Endothelial cell of umbilical vein (primary cell): ENCODE measurements around the gene ZNF827. TPM values are rescaled to one million over a fixed set of nuclear protein-coding genes. Genes with fewer than 3 reads are reported as not detected.
A peak's percentile ranks its signal among the peaks of the same experiment; 100 is the strongest.

ENCODE experiments used
- BruUV-seq: library from RNA; stranded (reverse); fragments of 400-500 nt; replicated peaks from 2 replicates; lab custom pipeline; 2021; lab: Mats Ljungman, UMichigan
- CTCF ChIA-PET: fragments of 300-600, 350-600 bp; sonication (Branson Sonifier 250); formaldehyde crosslinking; loops from one replicate; lab custom pipeline; 2021; ENCODE audit warnings: antibody characterized with exemption, inconsistent platforms; lab: Charles Lee
- POLR2A ChIA-PET: fragments of 300-600, 350-600 bp; sonication (Branson Sonifier 250); formaldehyde crosslinking; loops from one replicate; lab custom pipeline; 2021; ENCODE audit warnings: antibody characterized with exemption, inconsistent platforms; lab: Charles Lee
- DNase-seq: peaks from one replicate; pipeline ENCODE4 v3.0.0-alpha.2; 2011; ENCODE audit warnings: low read depth, low spot score
- FAIRE-seq: peaks from 2 replicates; lab custom pipeline; 2011; peaks lifted over from hg19 to GRCh38; lab: Jason Lieb, UNC
- H2AFZ ChIP-seq: 2 replicates; pipeline ENCODE4 v1.6.0; 2012; ENCODE audit warnings: low read depth, low read length, control low read depth, inconsistent platforms
- H3K27ac ChIP-seq: 2 replicates; pipeline ENCODE4 v1.5.1; 2011; ENCODE audit warnings: low read depth, mild to moderate bottlenecking, control low read depth, low read length, moderate library complexity; ENCODE audit not compliant: insufficient read depth
- H3K27me3 ChIP-seq, 2 experiments: 2 replicates each; pipeline versions ENCODE4 v1.6.0 to v1.6.1; 2011; ENCODE audit warnings: low read length in 2 of 2, mixed read lengths in 1 of 2; ENCODE audit not compliant: control insufficient read depth in 2 of 2, insufficient read depth in 2 of 2
- H3K36me3 ChIP-seq, 2 experiments: 2 replicates in 1 of 2; 3 replicates in 1 of 2; pipeline ENCODE4 v1.5.1; 2011; ENCODE audit warnings: low read length in 2 of 2, mild to moderate bottlenecking in 1 of 2, moderate library complexity in 1 of 2; ENCODE audit not compliant: control insufficient read depth in 2 of 2, insufficient read depth in 2 of 2; ENCODE audit errors: extremely low read depth in 1 of 2
- H3K4me1 ChIP-seq: 3 replicates; pipeline ENCODE4 v1.5.1; 2011; ENCODE audit warnings: mild to moderate bottlenecking, low read length; ENCODE audit not compliant: control insufficient read depth, insufficient read depth; ENCODE audit errors: extremely low read depth
- H3K4me2 ChIP-seq: 2 replicates; pipeline ENCODE4 v1.6.1; 2011; ENCODE audit warnings: low read length, control low read depth, mixed read lengths; ENCODE audit not compliant: insufficient read depth
- H3K4me3 ChIP-seq, 3 experiments: fragments of 200-600 bp in 1 of 3; sonication (generic), shearing (Covaris generic) in 1 of 3; replicated peaks in 1 of 3; 2 replicates each; pipeline ENCODE4 v1.5.1; 2011 to 2016; ENCODE audit warnings: control low read depth in 3 of 3, low read length in 3 of 3, mild to moderate bottlenecking in 2 of 3, inconsistent platforms in 1 of 3, low read depth in 1 of 3, moderate library complexity in 1 of 3; ENCODE audit not compliant: insufficient read depth in 1 of 3
- H3K79me2 ChIP-seq: 2 replicates; pipeline ENCODE4 v1.6.0; 2012; ENCODE audit warnings: low read length, inconsistent platforms; ENCODE audit not compliant: control insufficient read depth, insufficient read depth
- H3K9ac ChIP-seq: replicated peaks from 2 replicates; pipeline ENCODE3; 2011; ENCODE audit warnings: low read length, control low read depth; ENCODE audit not compliant: insufficient read depth; ENCODE audit errors: extremely low read depth
- H3K9me1 ChIP-seq: replicated peaks from 3 replicates; pipeline ENCODE4 v1.6.0; 2011; ENCODE audit warnings: mild to moderate bottlenecking, low read length; ENCODE audit not compliant: control insufficient read depth, insufficient read depth; ENCODE audit errors: extremely low read depth
- H3K9me3 ChIP-seq: replicated peaks from 2 replicates; pipeline ENCODE4 v1.5.1; 2012; ENCODE audit warnings: low read length, inconsistent platforms; ENCODE audit not compliant: control insufficient read depth, insufficient read depth
- H4K20me1 ChIP-seq: replicated peaks from 2 replicates; pipeline ENCODE3; 2011; ENCODE audit warnings: mild to moderate bottlenecking, low read length; ENCODE audit not compliant: control insufficient read depth, insufficient read depth; ENCODE audit errors: extremely low read depth
- CTCF ChIP-seq, 2 donors: IDR thresholded peaks; 1 replicate in 1 of 2; 2 replicates in 1 of 2; pipeline ENCODE4 v1.5.1; 2011; ENCODE audit warnings: low read length in 2 of 2, mild to moderate bottlenecking in 2 of 2, moderate library complexity in 2 of 2, control low read depth in 1 of 2, inconsistent platforms in 1 of 2, low read depth in 1 of 2; ENCODE audit not compliant: insufficient read depth in 1 of 2; ENCODE audit errors: extremely low read depth in 1 of 2
- EZH2 ChIP-seq: IDR thresholded peaks from 2 replicates; pipeline ENCODE4 v1.6.1; 2012; ENCODE audit warnings: borderline replicate concordance, low read depth, mild to moderate bottlenecking, moderate library complexity, low read length, inconsistent platforms; ENCODE audit not compliant: severe bottlenecking
- GATA2 ChIP-seq: IDR thresholded peaks from 2 replicates; pipeline ENCODE4 v1.7.0; 2011; ENCODE audit warnings: low read depth, mild to moderate bottlenecking, moderate library complexity, mixed read lengths, low read length; ENCODE audit not compliant: insufficient read length, insufficient read depth
- POLR2AphosphoS5 ChIP-seq: IDR thresholded peaks from 2 replicates; pipeline ENCODE4 v1.6.1; 2012; ENCODE audit warnings: low read depth, mild to moderate bottlenecking, control low read depth, low read length, moderate library complexity; ENCODE audit not compliant: insufficient read depth
- dilution Hi-C: fragments of 300-500 bp; cut with MboI; formaldehyde crosslinking; loops from one replicate; pipeline ENCODE4 v1.15.0; 2019; ENCODE audit warnings: low sequenced_read_pairs; ENCODE audit not compliant: extremely low pct_ligation_motif_present
- intact Hi-C: fragments of 100-400 bp; cut with micrococcal nuclease; formaldehyde crosslinking; loops from one replicate; pipeline ENCODE4 v1.10.0; 2022
- polyA plus RNA-seq, 4 experiments: library from polyadenylated mRNA; depleted of rRNA in 3 of 4; stranded (reverse) in 3 of 4; unstranded in 1 of 4; fragments of >200 nt; gene quantifications; 2 replicates each; pipeline versions ENCODE4 v1.2.1 to v1.2.3, GENCODE V29; 2011 to 2012; ENCODE audit warnings: missing spikeins in 1 of 4
- total RNA-seq: library from RNA; stranded (reverse); gene quantifications from 2 replicates; pipeline ENCODE4 v1.2.3, GENCODE V29; 2021

Gene ZNF827
- total and polyA plus RNA-seq, 2 donors (not counting 3 experiments of a cell fraction or from before 2014, with no cell fraction given) = 16.9 to 23.7 TPM

GRCh38 chr4:145786261-145786660 is 152.4 kb downstream of the ZNF827 start:
- POLR2A ChIA-PET = no interaction called here
- Histone ChIP-seq H3K79me2 (no peaks in the 10 kb centered on the region), H3K27ac (no peak overlapping the region), H3K27me3 (no peaks in the 10 kb centered on the region), H4K20me1 (no peaks in the 10 kb centered on the region), H3K4me1 (peaks cover 25% of the 10 kb centered on the region), H2AFZ (no peak overlapping the region), H3K4me3 (no peak overlapping the region), H3K36me3 (no peaks in the 10 kb centered on the region), H3K9ac (no peak overlapping the region), H3K4me2 (no peak overlapping the region), H3K9me3 (no peaks in the 10 kb centered on the region), H3K9me1 (no peaks in the 10 kb centered on the region)
- DNase-seq (no peak), FAIRE-seq (no peak)
- no peak for TF ChIP-seq GATA2
- no TSS peak for BruUV-seq
- intact Hi-C loops (no loop called here), dilution Hi-C loops (no loop called here)
- CTCF ChIA-PET = no interaction called here

DNA sequence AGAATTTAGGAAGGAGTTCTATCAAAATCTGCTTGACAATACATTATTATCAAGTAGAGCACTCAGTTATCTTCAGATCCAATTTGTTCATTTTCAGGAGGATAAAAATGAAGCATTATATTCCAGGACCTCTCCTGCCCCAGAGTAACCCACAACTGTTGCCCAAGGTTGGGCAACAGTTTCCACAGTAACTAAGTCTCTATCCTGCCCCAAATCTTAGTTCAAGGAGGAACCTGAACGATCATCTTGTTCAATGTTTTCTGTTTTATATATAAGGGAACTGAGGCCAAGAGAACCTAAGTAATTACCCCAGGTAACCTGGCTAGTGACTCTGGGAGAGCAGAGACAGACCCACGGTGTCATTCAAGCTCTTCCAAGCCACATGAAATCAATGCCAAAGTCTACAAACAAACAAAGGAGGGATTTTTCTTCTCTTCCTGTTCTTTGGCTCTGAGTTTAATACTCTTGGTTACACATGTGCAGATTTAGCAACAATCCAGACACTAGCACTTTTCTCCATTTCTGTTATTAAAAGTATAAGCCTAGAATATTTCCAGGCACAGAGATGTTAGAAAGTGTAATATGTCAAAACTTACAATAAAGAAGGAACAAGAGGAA is 153.1 kb downstream of the ZNF827 start:
- H3K4me1 ChIP-seq = peaks cover 27% of the 10 kb centered on the region
- intact Hi-C loops = no loop called here
- no peaks in the 10 kb centered on the region for H3K9me1 ChIP-seq
- H3K9me3 ChIP-seq = no peaks in the 10 kb centered on the region
- dilution Hi-C loops = no loop called here
- FAIRE-seq (peak; percentile 15), DNase-seq (no peak)
- no peak overlapping the region for H3K27ac ChIP-seq
- H3K9ac ChIP-seq = no peak overlapping the region
- ChIA-PET CTCF (no interaction called here), POLR2A (no interaction called here)
- TF ChIP-seq EZH2 = no peak
- no peak for TF ChIP-seq CTCF (IDR thresholded peaks at IDR 0.05; ENCODE audit: extremely low read depth in 1 of 2, insufficient read depth in 1 of 2, low read depth in 1 of 2, low read length in 2 of 2)
- no peak for TF ChIP-seq POLR2AphosphoS5
- no peaks in the 10 kb centered on the region for H3K27me3 ChIP-seq
- H4K20me1 ChIP-seq = no peaks in the 10 kb centered on the region
- no peak overlapping the region for H3K4me2 ChIP-seq
- H3K79me2 ChIP-seq = no peaks in the 10 kb centered on the region
- no peak overlapping the region for H2AFZ ChIP-seq
- H3K36me3 ChIP-seq = no peaks in the 10 kb centered on the region
- no peak overlapping the region for H3K4me3 ChIP-seq
- no TSS peak for BruUV-seq
